Panc1 (cell line): ENCODE results near the gene SUGCT. TPM values are rescaled to one million over a fixed set of nuclear protein-coding genes. Genes with fewer than 3 reads are reported as not detected.

Experiments
- ATAC-seq: fragments of 200-7000 bp; cut with Tn5 transposase; 2 replicates; pipeline ENCODE4 v1.9.1; 2020; ENCODE audit warnings: mild to moderate bottlenecking, moderate library complexity
- BruUV-seq: library from RNA; stranded (reverse); fragments of 400-500 nt; replicated peaks from 2 replicates; lab custom pipeline; 2021; lab: Mats Ljungman, UMichigan
- CTCF ChIA-PET: fragments of 300-600 bp; sonication (Branson Sonifier 250); formaldehyde crosslinking; loops from one replicate; lab custom pipeline; 2022; ENCODE audit warnings: antibody characterized with exemption; lab: Charles Lee
- POLR2A ChIA-PET: fragments of 300-600 bp; sonication (Branson Sonifier 250); formaldehyde crosslinking; loops from one replicate; lab custom pipeline; 2022; ENCODE audit warnings: antibody characterized with exemption; lab: Charles Lee
- DNase-seq: peaks from one replicate; pipeline ENCODE4 v3.0.0-alpha.2; 2010; ENCODE audit warnings: low read depth, low spot score
- H3K27ac ChIP-seq: 2 replicates; pipeline ENCODE4 v1.5.1; 2011; ENCODE audit warnings: mild to moderate bottlenecking, low read length, inconsistent platforms
- H3K27me3 ChIP-seq: fragments of 200-500 bp; sonication (Bioruptor generic); 2 replicates; pipeline ENCODE4 v1.6.0; 2014; ENCODE audit warnings: low read length, inconsistent platforms; ENCODE audit not compliant: control insufficient read depth, insufficient read depth
- H3K36me3 ChIP-seq: fragments of 200-500 bp; sonication (Bioruptor generic); 2 replicates; pipeline ENCODE4 v1.5.1; 2014; ENCODE audit warnings: inconsistent platforms, mild to moderate bottlenecking, low read length, moderate library complexity; ENCODE audit not compliant: control insufficient read depth, insufficient read depth
- H3K4me1 ChIP-seq: 2 replicates; pipeline ENCODE4 v1.5.1; 2011; ENCODE audit warnings: inconsistent platforms, mild to moderate bottlenecking, low read length, moderate library complexity; ENCODE audit not compliant: control insufficient read depth, insufficient read depth
- H3K4me3 ChIP-seq, 2 experiments: 2 replicates each; pipeline ENCODE4 v1.5.1; 2011 to 2012; ENCODE audit warnings: low read depth in 2 of 2, low read length in 2 of 2, mild to moderate bottlenecking in 2 of 2, inconsistent platforms in 1 of 2, moderate library complexity in 1 of 2
- H3K9me3 ChIP-seq: fragments of 200-500 bp; sonication (Bioruptor generic); 2 replicates; pipeline ENCODE4 v1.5.1; 2014; ENCODE audit warnings: low read depth, mild to moderate bottlenecking, inconsistent platforms, low read length, moderate library complexity; ENCODE audit not compliant: control insufficient read depth, insufficient read depth
- POLR2AphosphoS5 ChIP-seq: IDR thresholded peaks from 2 replicates; pipeline ENCODE4 v1.6.1; 2012; ENCODE audit warnings: mild to moderate bottlenecking, low read depth, low read length, moderate library complexity
- SIN3A ChIP-seq: IDR thresholded peaks from 2 replicates; pipeline ENCODE4 v1.6.1; 2012; ENCODE audit warnings: low read depth, mild to moderate bottlenecking, low read length, moderate library complexity, borderline replicate concordance; ENCODE audit not compliant: insufficient read depth
- TCF7L2 ChIP-seq: IDR thresholded peaks from 2 replicates; pipeline ENCODE4 v1.6.1; 2011; ENCODE audit warnings: mild to moderate bottlenecking, low read depth, low read length, inconsistent platforms
- in situ Hi-C: cut with HindIII; loops from 2 replicates; pipeline ENCODE4 v1.10.0; 2016; ENCODE audit warnings: low sequenced_read_pairs, low pct_unique_long_range_greater_than_20kb
- intact Hi-C: fragments of 100-400 bp; cut with micrococcal nuclease; formaldehyde crosslinking; loops from one replicate; pipeline ENCODE4 v1.10.0; 2022; ENCODE audit not compliant: unreplicated experiment
- total RNA-seq: library from RNA; stranded (reverse); gene quantifications from one replicate; pipeline ENCODE4 v1.2.1, GENCODE V29; 2021; ENCODE audit not compliant: unreplicated experiment
- TF ChIP-seq, protein P1 (sequence below), 2 experiments: IDR thresholded peaks; 2 replicates each; pipeline ENCODE4 v1.6.1; 2011 to 2012; ENCODE audit warnings: low read depth in 2 of 2, control low read depth in 1 of 2, low read length in 1 of 2, mild to moderate bottlenecking in 1 of 2, moderate library complexity in 1 of 2; ENCODE audit not compliant: insufficient read depth in 1 of 2
- TF ChIP-seq, protein P2 (sequence below): fragments of 450-650 bp; IDR thresholded peaks from 2 replicates; pipeline ENCODE4 v1.5.1; 2017; ENCODE audit warnings: mild to moderate bottlenecking

SUGCT gene
- total RNA-seq, 1 experiment from 2014 or later = 3.1 TPM

DNA sequence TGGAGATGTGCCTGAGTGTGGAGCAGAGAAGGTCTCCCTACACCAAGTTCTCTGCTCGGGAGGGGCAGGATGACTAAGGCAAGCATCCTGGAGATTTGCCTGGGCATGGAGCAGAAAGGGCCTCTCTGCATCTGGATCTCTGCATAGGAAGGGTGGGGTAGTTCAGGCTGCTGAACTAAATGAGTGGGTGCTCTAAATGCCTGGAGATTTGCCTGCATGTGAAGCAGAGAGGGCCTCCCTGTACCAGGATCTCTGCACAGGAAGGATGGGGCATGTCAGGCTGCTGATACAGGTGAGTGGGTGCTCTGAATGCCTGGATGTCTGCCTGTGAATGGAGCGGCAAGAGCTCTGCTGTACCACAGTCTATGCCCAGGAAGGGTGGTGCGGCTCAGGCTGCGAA, 680.7 kb downstream of the SUGCT start:
- ATAC-seq = no peak
- H3K4me3 ChIP-seq = no peak overlapping the region
- no peak for DNase-seq
- H3K4me1 ChIP-seq = no peaks in the 10 kb centered on the region
- ChIA-PET CTCF (no interaction called here), POLR2A (no interaction called here)
- H3K27ac ChIP-seq = no peak overlapping the region
- no peak for TF ChIP-seq TCF7L2
- no peak for TF ChIP-seq POLR2AphosphoS5
- TF ChIP-seq, protein P1, sequence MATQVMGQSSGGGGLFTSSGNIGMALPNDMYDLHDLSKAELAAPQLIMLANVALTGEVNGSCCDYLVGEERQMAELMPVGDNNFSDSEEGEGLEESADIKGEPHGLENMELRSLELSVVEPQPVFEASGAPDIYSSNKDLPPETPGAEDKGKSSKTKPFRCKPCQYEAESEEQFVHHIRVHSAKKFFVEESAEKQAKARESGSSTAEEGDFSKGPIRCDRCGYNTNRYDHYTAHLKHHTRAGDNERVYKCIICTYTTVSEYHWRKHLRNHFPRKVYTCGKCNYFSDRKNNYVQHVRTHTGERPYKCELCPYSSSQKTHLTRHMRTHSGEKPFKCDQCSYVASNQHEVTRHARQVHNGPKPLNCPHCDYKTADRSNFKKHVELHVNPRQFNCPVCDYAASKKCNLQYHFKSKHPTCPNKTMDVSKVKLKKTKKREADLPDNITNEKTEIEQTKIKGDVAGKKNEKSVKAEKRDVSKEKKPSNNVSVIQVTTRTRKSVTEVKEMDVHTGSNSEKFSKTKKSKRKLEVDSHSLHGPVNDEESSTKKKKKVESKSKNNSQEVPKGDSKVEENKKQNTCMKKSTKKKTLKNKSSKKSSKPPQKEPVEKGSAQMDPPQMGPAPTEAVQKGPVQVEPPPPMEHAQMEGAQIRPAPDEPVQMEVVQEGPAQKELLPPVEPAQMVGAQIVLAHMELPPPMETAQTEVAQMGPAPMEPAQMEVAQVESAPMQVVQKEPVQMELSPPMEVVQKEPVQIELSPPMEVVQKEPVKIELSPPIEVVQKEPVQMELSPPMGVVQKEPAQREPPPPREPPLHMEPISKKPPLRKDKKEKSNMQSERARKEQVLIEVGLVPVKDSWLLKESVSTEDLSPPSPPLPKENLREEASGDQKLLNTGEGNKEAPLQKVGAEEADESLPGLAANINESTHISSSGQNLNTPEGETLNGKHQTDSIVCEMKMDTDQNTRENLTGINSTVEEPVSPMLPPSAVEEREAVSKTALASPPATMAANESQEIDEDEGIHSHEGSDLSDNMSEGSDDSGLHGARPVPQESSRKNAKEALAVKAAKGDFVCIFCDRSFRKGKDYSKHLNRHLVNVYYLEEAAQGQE (IDR thresholded peaks at IDR 0.05; ENCODE audit: insufficient read depth in 1 of 2, low read depth in 2 of 2, low read length in 1 of 2) = no peak
- TF ChIP-seq, protein P2, sequence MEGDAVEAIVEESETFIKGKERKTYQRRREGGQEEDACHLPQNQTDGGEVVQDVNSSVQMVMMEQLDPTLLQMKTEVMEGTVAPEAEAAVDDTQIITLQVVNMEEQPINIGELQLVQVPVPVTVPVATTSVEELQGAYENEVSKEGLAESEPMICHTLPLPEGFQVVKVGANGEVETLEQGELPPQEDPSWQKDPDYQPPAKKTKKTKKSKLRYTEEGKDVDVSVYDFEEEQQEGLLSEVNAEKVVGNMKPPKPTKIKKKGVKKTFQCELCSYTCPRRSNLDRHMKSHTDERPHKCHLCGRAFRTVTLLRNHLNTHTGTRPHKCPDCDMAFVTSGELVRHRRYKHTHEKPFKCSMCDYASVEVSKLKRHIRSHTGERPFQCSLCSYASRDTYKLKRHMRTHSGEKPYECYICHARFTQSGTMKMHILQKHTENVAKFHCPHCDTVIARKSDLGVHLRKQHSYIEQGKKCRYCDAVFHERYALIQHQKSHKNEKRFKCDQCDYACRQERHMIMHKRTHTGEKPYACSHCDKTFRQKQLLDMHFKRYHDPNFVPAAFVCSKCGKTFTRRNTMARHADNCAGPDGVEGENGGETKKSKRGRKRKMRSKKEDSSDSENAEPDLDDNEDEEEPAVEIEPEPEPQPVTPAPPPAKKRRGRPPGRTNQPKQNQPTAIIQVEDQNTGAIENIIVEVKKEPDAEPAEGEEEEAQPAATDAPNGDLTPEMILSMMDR = no peak
- TF ChIP-seq SIN3A = no peak
- BruUV-seq = no TSS peak
- H3K9me3 ChIP-seq = no peaks in the 10 kb centered on the region
- in situ Hi-C loops = no loop called here
- intact Hi-C loops = no loop called here
- no peaks in the 10 kb centered on the region for H3K27me3 ChIP-seq
- no peaks in the 10 kb centered on the region for H3K36me3 ChIP-seq

- no peak for ATAC-seq
- POLR2A ChIA-PET = no interaction called here
- no TSS peak for BruUV-seq
Measured at GRCh38 chr7:40822861-40823260, 688.1 kb downstream of the SUGCT start.

More at GRCh38 chr7:40822861-40823260, 688.1 kb downstream of the SUGCT start:
- TF ChIP-seq POLR2AphosphoS5 = no peak
- TF ChIP-seq TCF7L2 = no peak
- TF ChIP-seq, protein P1 (IDR thresholded peaks at IDR 0.05; ENCODE audit: insufficient read depth in 1 of 2, low read depth in 2 of 2, low read length in 1 of 2) = no peak
- TF ChIP-seq, protein P2 = no peak
- TF ChIP-seq SIN3A = no peak
- intact Hi-C loops (no loop called here), in situ Hi-C loops (no loop called here)
- Histone ChIP-seq H3K9me3 (no peaks in the 10 kb centered on the region), H3K4me3 (no peak overlapping the region), H3K27me3 (no peaks in the 10 kb centered on the region), H3K27ac (no peak overlapping the region), H3K36me3 (no peaks in the 10 kb centered on the region), H3K4me1 (no peaks in the 10 kb centered on the region)
- DNase-seq = no peak
- CTCF ChIA-PET = no interaction called here
